Gastroesophageal sphincter (tissue), 4 donors: Measurements from ENCODE around the gene EPS8L3. TPM values are rescaled to one million over a fixed set of nuclear protein-coding genes. Genes with fewer than 3 reads are reported as not detected.

Experiments used
- ATAC-seq: fragments of 150-250 bp; one replicate; pipeline ENCODE4 v1.9.1; 2016; ENCODE audit warnings: mild to moderate bottlenecking, moderate library complexity
- H3K27ac ChIP-seq, 4 donors: fragments of 200-600 bp; sonication (generic) in 3 of 4; 1 replicate in 3 of 4; 2 replicates in 1 of 4; pipeline ENCODE4 v1.5.1; 2016 to 2019
- H3K27me3 ChIP-seq: fragments of 200-600 bp; sonication (generic); one replicate; pipeline ENCODE4 v1.5.1; 2019
- H3K36me3 ChIP-seq, 2 donors: fragments of 200-600 bp; sonication (generic); one replicate each; pipeline ENCODE4 v1.5.1; 2019; ENCODE audit warnings: control low read depth in 1 of 2
- H3K4me1 ChIP-seq, 3 donors: fragments of 200-600 bp; sonication (generic); 1 replicate in 2 of 3; 2 replicates in 1 of 3; pipeline ENCODE4 v1.5.1; 2016 to 2019; ENCODE audit warnings: control low read depth in 2 of 3
- H3K4me3 ChIP-seq, 2 donors: fragments of 200-600 bp; sonication (generic); one replicate each; pipeline ENCODE4 v1.5.1; 2019; ENCODE audit warnings: mild to moderate bottlenecking in 1 of 2, moderate library complexity in 1 of 2
- H3K9me3 ChIP-seq, 3 donors: fragments of 200-600 bp; sonication (generic); one replicate each; pipeline ENCODE4 v1.5.1; 2017 to 2019; ENCODE audit warnings: control low read depth in 2 of 3
- EP300 ChIP-seq: sonication (generic); formaldehyde crosslinking; IDR thresholded peaks from one replicate; pipeline ENCODE4 v1.6.1; 2017; ENCODE audit warnings: antibody characterized with exemption, mild to moderate bottlenecking
- POLR2A ChIP-seq, 2 donors: fragments of 450-650 bp; IDR thresholded peaks; one replicate each; pipeline ENCODE4 v1.6.1; 2017; ENCODE audit warnings: antibody characterized with exemption in 2 of 2, mild to moderate bottlenecking in 2 of 2, moderate library complexity in 1 of 2
- POLR2AphosphoS5 ChIP-seq: sonication (generic); formaldehyde crosslinking; IDR thresholded peaks from one replicate; pipeline ENCODE4 v1.6.1; 2017; ENCODE audit warnings: antibody characterized with exemption
- WGBS, 2 donors: methylation state at CpG; one replicate each; pipeline ENCODE4 v1.1.5; 2018; ENCODE audit warnings: low coverage in 1 of 2; 5-methylcytosine and 5-hydroxymethylcytosine counted together
- total RNA-seq, 4 donors: library from RNA; depleted of rRNA; stranded (reverse); fragments of >200 nt; gene quantifications; one replicate each; pipeline ENCODE4 v1.1.0, GENCODE V29; 2016
- TF ChIP-seq, protein P1 (sequence below), 4 experiments: fragments of 200-600 bp in 2 of 4; fragments of 450-650 bp in 2 of 4; sonication (generic) in 1 of 4; IDR thresholded peaks; one replicate each; pipeline ENCODE4 v1.5.1; 2017 to 2019; ENCODE audit warnings: antibody characterized with exemption in 4 of 4, mild to moderate bottlenecking in 2 of 4, moderate library complexity in 2 of 4

EPS8L3 gene
- total RNA-seq, 4 donors from 2014 or later = 0.12 TPM; not detected in 3

DNA sequence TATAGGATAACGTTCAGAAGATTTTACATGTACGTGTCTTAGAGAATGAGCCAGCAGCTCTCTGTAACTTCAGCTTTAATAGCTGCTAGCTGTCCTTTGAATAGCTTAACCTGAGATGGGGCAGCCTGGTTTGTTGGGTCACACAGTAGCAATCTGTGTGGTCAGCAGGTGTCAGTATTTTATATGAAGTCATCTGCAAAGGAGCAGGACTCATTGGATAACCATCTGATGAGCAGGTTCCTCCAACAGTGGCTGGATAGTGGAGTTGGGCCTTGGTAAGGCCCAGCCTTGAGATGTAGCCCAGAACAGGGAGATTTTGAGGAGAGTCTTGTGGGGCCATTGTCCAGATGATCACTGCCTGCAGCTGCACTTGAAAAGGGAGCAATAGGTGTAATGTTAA, 45.2 kb downstream of the EPS8L3 start:
- no peak overlapping the region for H3K27ac ChIP-seq
- no peaks in the 10 kb centered on the region for H3K36me3 ChIP-seq
- H3K4me3 ChIP-seq = no peak overlapping the region
- H3K9me3 ChIP-seq = no peaks in the 10 kb centered on the region
- TF ChIP-seq, protein P1, sequence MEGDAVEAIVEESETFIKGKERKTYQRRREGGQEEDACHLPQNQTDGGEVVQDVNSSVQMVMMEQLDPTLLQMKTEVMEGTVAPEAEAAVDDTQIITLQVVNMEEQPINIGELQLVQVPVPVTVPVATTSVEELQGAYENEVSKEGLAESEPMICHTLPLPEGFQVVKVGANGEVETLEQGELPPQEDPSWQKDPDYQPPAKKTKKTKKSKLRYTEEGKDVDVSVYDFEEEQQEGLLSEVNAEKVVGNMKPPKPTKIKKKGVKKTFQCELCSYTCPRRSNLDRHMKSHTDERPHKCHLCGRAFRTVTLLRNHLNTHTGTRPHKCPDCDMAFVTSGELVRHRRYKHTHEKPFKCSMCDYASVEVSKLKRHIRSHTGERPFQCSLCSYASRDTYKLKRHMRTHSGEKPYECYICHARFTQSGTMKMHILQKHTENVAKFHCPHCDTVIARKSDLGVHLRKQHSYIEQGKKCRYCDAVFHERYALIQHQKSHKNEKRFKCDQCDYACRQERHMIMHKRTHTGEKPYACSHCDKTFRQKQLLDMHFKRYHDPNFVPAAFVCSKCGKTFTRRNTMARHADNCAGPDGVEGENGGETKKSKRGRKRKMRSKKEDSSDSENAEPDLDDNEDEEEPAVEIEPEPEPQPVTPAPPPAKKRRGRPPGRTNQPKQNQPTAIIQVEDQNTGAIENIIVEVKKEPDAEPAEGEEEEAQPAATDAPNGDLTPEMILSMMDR (IDR thresholded peaks at IDR 0.05) = no peak
- H3K4me1 ChIP-seq = no peaks in the 10 kb centered on the region
- no peaks in the 10 kb centered on the region for H3K27me3 ChIP-seq
- no peak for ATAC-seq
- 100% methylated on average over 2 of the region's 2 CpGs; no CpG with 5 or more reads in 1 of the 2 donors for WGBS, 2 donors

DNA sequence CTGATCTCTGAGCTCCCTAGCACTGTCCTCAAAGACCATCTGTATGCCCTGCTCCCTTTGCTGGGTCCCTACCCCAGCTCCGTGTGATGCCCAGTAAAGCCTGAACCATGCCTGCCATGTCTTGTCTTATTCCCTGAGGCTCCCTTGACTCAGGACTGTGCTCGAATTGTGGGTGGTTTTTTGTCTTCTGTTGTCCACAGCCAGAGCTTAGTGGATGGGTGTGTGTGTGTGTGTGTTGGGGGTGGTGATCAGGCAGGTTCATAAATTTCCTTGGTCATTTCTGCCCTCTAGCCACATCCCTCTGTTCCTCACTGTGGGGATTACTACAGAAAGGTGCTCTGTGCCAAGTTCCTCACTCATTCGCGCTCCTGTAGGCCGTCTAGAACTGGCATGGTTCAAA, 46.0 kb downstream of the EPS8L3 start:
- WGBS, 2 donors = 80 to 83% methylated on average over 2 to 5 of the region's 5 CpGs
- no peaks in the 10 kb centered on the region for H3K27me3 ChIP-seq
- H3K4me3 ChIP-seq = no peak overlapping the region
- TF ChIP-seq EP300 = no peak
- TF ChIP-seq, protein P1 (IDR thresholded peaks at IDR 0.05) = no peak
- TF ChIP-seq POLR2A (IDR thresholded peaks at IDR 0.05) = no peak
- no peak for TF ChIP-seq POLR2AphosphoS5
- H3K27ac ChIP-seq = no peak overlapping the region
- no peak for ATAC-seq
- H3K36me3 ChIP-seq = no peaks in the 10 kb centered on the region
- no peaks in the 10 kb centered on the region for H3K4me1 ChIP-seq
- no peaks in the 10 kb centered on the region for H3K9me3 ChIP-seq

DNA sequence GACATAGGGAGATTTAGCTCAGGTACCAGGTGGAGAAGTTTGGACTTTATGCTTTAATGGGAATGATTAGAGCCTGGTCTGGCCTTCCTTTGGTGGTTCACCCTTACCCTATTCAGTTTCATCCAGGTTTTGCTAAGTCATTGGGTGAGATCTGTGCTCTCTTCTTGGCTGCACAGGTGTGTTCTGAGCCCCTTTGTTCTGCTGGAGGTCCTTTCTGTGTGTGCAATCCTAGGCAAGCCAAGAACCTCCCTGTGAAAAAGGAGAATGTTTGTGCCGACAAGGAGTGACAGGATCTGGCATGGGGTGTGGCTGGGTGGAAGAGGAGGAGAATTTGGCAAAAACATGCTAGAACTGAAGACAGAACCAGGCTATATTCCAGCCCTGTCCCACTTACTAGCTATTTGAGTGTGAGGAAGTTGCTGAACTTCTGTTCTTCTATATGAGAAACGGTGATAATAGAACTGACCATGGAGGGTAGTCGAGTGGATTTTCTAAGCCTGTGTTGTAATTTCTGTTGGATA, 47.1 kb downstream of the EPS8L3 start:
- WGBS, 2 donors = 60% methylated on average over 3 of the region's 3 CpGs; no CpG with 5 or more reads in 1 of the 2 donors
- Histone ChIP-seq H3K27me3 (no peaks in the 10 kb centered on the region), H3K4me1 (peaks cover 0 to 5% (median 0%) of the 10 kb centered on the region in 3 donors)

DNA sequence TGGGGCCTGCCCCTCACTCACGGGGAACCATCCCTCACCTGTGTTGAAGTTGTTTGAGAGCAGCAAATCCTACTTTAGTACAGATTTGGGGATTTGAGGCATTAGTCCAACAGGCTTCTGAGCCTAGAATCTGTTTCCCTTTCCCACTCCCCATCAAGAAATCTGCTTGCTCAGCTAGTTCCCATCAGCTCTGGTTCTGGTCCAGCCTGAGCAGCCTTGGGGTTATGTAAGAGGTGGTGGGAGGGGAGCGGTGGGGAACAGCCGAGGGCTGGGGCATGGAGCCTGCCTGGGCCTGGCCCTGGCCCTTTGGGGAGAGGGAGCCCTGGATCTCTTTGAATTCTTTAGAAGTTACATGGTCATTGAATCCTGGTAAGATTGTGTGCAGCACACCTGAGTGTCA, 47.6 kb downstream of the EPS8L3 start:
- Histone ChIP-seq H3K27ac (no peak overlapping the region), H3K36me3 (no peaks in the 10 kb centered on the region), H3K27me3 (no peaks in the 10 kb centered on the region), H3K9me3 (no peaks in the 10 kb centered on the region), H3K4me3 (no peak overlapping the region), H3K4me1 (peaks cover 0 to 5% (median 0%) of the 10 kb centered on the region in 3 donors)
- ATAC-seq = no peak
- 89% methylated on average over 1 of the region's 3 CpGs; no CpG with 5 or more reads in 1 of the 2 donors for WGBS, 2 donors
- TF ChIP-seq, protein P1 (IDR thresholded peaks at IDR 0.05) = no peak
- no peak for TF ChIP-seq POLR2A (IDR thresholded peaks at IDR 0.05)
- no peak for TF ChIP-seq POLR2AphosphoS5
- no peak for TF ChIP-seq EP300

More for the DNA sequence above, 47.1 kb downstream of the EPS8L3 start:
- ATAC-seq = peak; percentile 43
- Histone ChIP-seq H3K4me3 (no peak overlapping the region), H3K9me3 (no peaks in the 10 kb centered on the region), H3K36me3 (no peaks in the 10 kb centered on the region), H3K27ac (peak overlapping the region in 1 of 4 donors; percentile 8)
- no peak for TF ChIP-seq POLR2AphosphoS5
- TF ChIP-seq, protein P1 (IDR thresholded peaks at IDR 0.05) = no peak
- no peak for TF ChIP-seq EP300
- no peak for TF ChIP-seq POLR2A (IDR thresholded peaks at IDR 0.05)

DNA sequence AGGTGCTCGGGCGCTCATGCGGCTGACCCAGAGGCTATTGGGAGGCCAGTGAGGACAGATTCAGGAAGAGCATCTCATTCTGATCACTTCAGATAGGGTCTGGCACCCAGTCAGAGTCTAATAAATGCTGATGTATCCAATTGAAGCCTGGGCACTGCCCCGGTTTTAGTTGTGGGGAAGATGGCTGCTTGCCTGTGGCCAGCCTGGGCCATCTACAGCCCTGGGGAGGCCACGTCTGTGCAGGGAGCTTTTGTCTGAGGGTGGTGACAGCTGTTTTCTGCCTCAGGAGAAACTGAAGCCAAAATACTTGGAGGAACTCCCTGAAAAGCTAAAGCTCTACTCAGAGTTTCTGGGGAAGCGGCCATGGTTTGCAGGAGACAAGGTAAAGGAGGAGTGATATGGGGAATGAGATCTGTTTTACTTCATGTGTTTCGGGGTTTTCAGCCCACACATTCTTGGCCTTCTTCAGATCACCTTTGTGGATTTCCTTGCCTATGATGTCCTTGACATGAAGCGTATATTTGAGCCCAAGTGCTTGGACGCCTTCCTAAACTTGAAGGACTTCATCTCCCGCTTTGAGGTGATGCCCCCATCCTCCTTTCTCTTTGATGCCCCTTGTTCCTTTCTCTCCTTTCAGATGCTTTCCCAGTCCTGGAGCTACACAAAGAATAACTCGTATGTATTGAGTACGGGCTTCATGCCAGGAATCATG, 48.9 kb downstream of the EPS8L3 start:
- Histone ChIP-seq H3K27ac (no peak overlapping the region), H3K36me3 (no peaks in the 10 kb centered on the region), H3K27me3 (no peaks in the 10 kb centered on the region), H3K4me1 (peaks cover 0 to 5% (median 0%) of the 10 kb centered on the region in 3 donors), H3K9me3 (no peaks in the 10 kb centered on the region), H3K4me3 (no peak overlapping the region)
- ATAC-seq = no peak
- 58 to 72% methylated on average over 6 to 10 of the region's 12 CpGs for WGBS, 2 donors
- TF ChIP-seq EP300 (no peak), POLR2A (IDR thresholded peaks at IDR 0.05) (no peak), POLR2AphosphoS5 (no peak)
- TF ChIP-seq, protein P1 (IDR thresholded peaks at IDR 0.05) = no peak
